Activated T-helper 9 cell treated with anti-CD3 and anti-CD28 coated beads, Interleukin-2, amount 50 U/mL, for 16 hours (primary cell): ENCODE measurements around the gene ANKRD33.

ENCODE experiments used
- DNase-seq: peaks from one replicate; pipeline ENCODE4 v3.0.0-alpha.2; 2020; ENCODE audit warnings: low read depth

The ANKRD33 gene

DNA sequence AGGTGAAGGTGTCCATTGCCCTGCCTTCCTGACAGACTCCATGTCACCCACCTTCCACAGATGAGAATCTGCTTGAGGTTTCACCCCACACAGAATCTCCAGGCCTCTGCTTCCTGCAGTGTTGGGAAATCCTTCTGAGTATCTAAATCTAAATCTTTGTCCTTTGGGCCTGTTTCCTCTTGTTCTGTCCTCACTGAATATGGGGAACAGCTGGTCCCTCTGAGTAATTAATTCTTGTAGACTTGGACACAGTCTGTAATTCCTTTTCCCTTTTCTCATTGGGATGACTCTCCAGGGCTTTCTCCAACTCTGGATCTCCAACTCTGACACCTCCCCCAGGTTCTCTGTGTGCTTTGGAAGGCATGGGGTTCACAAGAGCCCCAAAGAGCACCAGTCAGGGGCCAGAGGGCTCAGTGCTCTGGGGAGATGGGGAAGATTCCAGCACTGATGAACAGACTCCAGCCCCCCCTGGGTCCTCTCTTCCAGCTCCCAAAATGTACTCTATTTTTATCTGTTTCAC lies 17.1 kb downstream of the ANKRD33 start:
- no peak for DNase-seq

DNA sequence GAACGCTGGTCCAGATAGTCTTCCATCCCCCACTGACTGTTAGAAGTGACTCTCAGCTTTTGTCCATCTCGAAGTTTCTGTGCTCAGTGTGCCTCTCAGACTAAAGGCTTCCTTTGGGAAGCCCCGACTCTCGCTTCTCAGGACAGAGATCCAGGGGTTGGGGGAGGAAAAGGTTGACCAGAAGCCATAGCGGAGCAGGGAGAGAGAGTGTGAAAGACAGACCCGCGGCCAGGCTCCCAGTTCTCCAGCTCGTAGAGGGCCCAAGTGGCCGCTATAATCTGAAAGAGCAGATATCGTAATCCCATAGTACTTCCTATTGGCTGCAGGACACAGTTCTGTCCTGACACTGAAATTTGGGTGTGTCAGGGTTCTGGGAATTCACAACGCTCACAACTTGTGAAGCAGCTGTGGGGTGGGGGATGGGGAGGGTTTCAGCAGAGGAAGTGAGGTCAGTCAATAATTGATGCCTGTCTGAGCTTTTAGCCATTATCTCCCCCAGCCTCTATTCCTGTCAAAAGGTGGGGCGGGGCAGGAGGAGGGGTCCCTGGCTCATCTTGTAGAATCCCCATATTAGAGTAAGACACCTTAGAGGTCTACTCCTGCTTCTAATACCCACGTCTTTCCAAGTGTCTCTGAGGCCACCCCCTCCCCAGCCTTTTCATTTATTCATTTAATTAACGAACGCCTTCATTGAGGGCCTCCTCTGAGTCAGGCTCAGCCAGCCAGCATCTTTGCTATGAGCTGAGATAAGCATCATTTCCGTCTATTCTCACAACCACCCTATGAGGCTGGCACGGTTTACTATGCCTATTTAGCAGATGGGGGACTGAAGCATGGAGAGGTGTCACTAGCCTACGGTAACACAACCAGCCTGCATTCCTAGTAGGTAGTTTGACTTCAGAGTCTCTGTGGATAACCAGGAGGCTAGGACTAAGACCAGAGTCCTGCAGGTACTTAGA lies 17.8 kb downstream of the ANKRD33 start:
- no peak for DNase-seq

DNA sequence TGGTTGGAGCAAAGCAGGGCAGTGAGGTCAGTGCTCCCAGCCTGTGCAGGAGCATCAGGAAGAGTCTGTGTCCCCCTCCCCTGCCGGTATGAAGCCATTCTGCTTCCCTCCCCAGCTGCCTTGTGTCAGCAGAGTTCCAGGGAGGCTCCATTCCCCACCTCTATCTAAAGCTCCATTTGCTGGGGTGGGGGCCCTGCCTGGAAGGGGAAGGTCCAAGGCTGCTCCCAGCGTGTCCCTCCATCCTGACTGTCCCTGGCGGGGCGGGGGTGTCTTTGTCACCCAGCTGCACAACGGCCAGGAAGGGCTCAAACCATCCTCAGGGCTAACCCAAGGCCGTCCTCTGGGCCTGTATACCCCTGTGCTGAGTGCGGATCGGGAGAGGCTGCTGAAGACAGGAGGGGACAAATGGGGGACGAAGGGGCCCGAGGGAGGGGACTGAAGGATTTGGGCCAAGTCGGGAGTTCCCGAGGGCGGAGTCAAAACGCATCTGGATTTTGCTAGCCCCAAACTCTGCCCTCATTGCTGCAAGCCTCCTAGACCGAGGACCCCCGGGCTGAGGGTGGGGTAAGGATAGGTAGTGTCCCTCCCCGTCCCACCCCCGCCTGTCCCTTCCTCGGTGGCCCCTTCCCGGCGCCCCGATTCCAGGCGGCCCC lies 18.7 kb downstream of the ANKRD33 start:
- DNase-seq: no peak

GRCh38 chr12:51907083-51907855 lies 19.4 kb downstream of the ANKRD33 start, which contains the start of gene ACVRL1:
Gene ACVRL1, plus strand, starts transcription at chr12:51907504. Its CDS starts 4,971 bp downstream, at chr12:51912475.
- no peak for DNase-seq

- no peak for DNase-seq
These were observed 20.0 kb downstream of the ANKRD33 start for GRCh38 chr12:51907856-51908425.

DNA sequence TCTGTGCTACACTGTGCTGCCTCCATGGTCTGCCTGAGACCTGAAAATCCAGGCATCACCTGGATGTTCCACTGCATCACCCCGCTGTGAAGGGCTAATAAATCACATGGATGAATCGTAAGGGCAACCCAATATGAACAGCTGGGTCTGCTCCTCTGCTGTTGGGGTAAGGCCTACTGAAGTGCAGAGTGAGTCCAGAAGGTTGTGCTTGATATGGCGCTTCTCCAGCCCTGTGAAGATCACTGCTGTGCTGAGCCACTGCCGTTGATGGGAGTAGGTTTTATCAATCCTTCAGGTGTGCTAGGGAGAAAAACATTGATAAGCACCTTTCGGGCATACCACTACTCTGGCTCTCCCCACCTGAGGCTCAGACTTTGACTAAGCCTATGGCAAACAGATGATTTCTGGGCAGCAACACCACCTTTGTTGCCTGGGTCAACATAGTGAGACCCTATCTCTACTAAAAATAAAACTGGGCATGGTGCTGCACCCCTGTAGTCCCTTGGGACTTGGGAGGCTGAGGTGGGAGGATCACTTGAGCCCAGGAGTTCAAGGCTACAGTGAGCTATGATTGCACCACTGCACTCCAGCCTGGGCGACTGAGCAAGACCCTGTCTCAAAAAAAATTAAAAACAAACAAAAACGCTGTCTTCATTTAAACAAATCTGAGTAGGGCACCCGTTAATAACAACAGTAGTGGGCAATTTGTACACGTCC lies 21.1 kb downstream of the ANKRD33 start:
- no peak for DNase-seq

- no peak for DNase-seq
These were observed 22.3 kb downstream of the ANKRD33 start for GRCh38 chr12:51910168-51910567.

GRCh38 chr12:51910691-51911090 lies 22.8 kb downstream of the ANKRD33 start:
- no peak for DNase-seq

DNA sequence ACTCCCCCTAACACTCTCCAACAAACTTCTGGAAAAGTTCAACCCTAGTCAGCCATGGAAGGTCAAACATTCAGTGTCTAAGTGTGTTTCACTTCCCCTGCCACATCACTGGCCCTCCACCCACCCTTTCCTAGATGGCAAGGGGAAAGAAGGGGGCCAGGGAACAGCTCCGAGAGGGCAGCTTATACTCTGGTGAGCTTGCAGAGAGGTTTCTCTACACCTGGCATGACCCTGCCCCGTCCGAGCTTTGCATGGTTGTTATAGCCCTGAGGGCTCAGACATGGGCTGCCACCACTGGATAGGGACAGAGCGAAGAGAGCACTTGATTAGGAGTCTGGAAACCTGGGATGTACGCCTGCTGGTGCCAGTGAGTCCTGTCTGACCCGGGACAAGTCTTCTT lies 23.4 kb downstream of the ANKRD33 start:
- no peak for DNase-seq

- DNase-seq: no peak
These were observed 24.1 kb downstream of the ANKRD33 start for GRCh38 chr12:51911788-51912711.

DNA sequence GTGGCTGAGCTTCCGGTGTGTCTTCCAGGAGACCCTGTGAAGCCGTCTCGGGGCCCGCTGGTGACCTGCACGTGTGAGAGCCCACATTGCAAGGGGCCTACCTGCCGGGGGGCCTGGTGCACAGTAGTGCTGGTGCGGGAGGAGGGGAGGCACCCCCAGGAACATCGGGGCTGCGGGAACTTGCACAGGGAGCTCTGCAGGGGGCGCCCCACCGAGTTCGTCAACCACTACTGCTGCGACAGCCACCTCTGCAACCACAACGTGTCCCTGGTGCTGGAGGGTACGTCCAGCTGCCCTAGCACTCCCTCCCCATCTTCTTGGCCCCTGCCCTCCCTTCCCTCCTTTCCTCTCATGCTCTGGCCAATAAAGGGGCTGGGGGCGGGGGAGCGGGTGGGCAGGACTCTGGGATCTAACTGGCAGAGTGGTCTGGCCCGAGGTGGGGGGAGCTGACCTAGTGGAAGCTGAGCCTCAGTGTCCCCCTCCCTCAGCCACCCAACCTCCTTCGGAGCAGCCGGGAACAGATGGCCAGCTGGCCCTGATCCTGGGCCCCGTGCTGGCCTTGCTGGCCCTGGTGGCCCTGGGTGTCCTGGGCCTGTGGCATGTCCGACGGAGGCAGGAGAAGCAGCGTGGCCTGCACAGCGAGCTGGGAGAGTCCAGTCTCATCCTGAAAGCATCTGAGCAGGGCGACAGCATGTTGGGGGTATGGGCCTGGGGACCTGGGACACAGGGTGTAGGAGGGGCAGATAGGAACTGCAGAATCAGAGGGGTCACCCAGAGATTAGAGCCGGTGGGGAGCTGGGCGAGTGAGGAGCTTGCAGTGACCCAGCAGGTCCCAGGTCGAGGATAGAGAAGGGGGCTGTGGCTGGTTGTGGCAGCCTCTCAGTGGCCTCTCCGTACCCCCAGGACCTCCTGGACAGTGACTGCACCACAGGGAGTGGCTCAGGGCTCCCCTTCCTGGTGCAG lies 25.4 kb downstream of the ANKRD33 start:
- DNase-seq: no peak

GRCh38 chr12:51914034-51914923 lies 26.4 kb downstream of the ANKRD33 start:
- DNase-seq: no peak

GRCh38 chr12:51915003-51915625 lies 27.2 kb downstream of the ANKRD33 start:
- no peak for DNase-seq

DNA sequence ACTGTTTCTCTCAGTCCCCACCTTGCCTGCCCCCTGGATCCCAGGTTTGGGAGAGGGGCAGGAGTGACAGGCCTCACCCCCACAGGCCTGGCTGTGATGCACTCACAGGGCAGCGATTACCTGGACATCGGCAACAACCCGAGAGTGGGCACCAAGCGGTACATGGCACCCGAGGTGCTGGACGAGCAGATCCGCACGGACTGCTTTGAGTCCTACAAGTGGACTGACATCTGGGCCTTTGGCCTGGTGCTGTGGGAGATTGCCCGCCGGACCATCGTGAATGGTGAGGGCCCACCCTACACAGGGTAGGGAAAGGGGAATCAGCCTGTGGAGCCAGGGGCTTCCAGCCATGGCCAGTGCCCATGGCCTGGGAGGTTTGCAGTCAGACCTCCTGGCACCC lies 28.0 kb downstream of the ANKRD33 start:
- no peak for DNase-seq

DNA sequence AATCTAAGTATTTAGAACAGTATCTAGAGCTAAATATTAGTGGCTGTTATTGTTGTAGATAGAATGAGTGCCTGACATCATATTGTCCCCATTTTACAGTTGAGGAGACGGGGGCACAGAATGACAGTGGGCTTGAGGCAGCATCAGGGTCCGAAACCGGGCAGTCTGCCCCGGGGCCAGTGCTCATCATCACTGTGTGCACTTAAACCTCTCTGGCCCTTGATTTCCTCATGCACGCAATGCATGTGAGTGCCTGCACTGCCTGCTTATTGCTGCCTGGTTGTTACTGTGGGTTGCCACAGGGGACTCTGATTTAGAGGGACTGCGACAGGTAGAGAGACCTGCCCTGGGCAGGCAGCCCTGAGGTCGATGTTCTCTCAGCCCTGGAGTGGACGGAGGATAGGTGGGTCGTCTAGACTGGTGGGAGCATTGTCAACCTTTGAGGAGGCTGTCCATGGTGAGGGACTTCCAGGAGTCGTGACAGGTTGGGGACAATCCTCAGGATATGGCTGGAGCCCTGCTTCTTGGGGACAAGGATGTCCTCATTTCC lies 29.2 kb downstream of the ANKRD33 start:
- DNase-seq: no peak

GRCh38 chr12:51917746-51918453 lies 30.0 kb downstream of the ANKRD33 start:
- DNase-seq: no peak
